H1 (cell line): ENCODE data around the gene ETS1. TPM values are rescaled to one million over a fixed set of nuclear protein-coding genes. Genes with fewer than 3 reads are reported as not detected.

Source experiments
- ASH2L ChIP-seq: fragments of 200-600, 300-600 bp; sonication (generic); IDR thresholded peaks from one replicate; pipeline ENCODE4 v1.7.1; 2017; ENCODE audit warnings: low read length
- BACH1 ChIP-seq: IDR thresholded peaks from 2 replicates; pipeline ENCODE4 v1.6.1; 2012; ENCODE audit warnings: low read length, improper control_type of control experiment
- BCL11A ChIP-seq, 2 experiments: IDR thresholded peaks; one replicate each; pipeline ENCODE4 v1.6.1; 2011; ENCODE audit warnings: low read depth in 2 of 2, low read length in 2 of 2, mild to moderate bottlenecking in 2 of 2
- CTBP2 ChIP-seq: IDR thresholded peaks from 2 replicates; pipeline ENCODE4 v1.7.0; 2011; ENCODE audit warnings: borderline replicate concordance, mild to moderate bottlenecking, moderate library complexity, mixed read lengths, low read length; ENCODE audit not compliant: insufficient read depth, insufficient read length
- E2F6 ChIP-seq: IDR thresholded peaks from 2 replicates; pipeline ENCODE4 v1.6.1; 2012; ENCODE audit warnings: inconsistent platforms
- EZH2 ChIP-seq: fragments of 200-600 bp; sonication (generic); IDR thresholded peaks from 2 replicates; pipeline ENCODE4 v1.7.1; 2012; ENCODE audit warnings: low read depth, mild to moderate bottlenecking, moderate library complexity, low read length, inconsistent platforms; ENCODE audit not compliant: severe bottlenecking
- GABPA ChIP-seq: IDR thresholded peaks from 2 replicates; pipeline ENCODE4 v1.6.1; 2011; ENCODE audit warnings: mild to moderate bottlenecking, low read length, moderate library complexity, borderline replicate concordance; ENCODE audit not compliant: insufficient read depth
- GTF2F1 ChIP-seq: IDR thresholded peaks from 2 replicates; pipeline ENCODE4 v1.6.1; 2012; ENCODE audit warnings: low read depth, low read length, improper control_type of control experiment, borderline replicate concordance
- MAX ChIP-seq: IDR thresholded peaks from 2 replicates; pipeline ENCODE4 v1.6.1; 2012; ENCODE audit warnings: inconsistent platforms
- NANOG ChIP-seq: IDR thresholded peaks from 2 replicates; pipeline ENCODE4 v1.6.1; 2011; ENCODE audit warnings: low read length, low read depth, mild to moderate bottlenecking, inconsistent platforms; ENCODE audit not compliant: insufficient read depth, poor library complexity, severe bottlenecking
- PHF8 ChIP-seq: fragments of 200-600 bp; sonication (generic); conservative IDR thresholded peaks from 2 replicates; pipeline ENCODE4 v1.7.1; 2012; ENCODE audit warnings: low read depth, mild to moderate bottlenecking, inconsistent platforms, low read length, moderate library complexity
- POU5F1 ChIP-seq: IDR thresholded peaks from 2 replicates; pipeline ENCODE4 v1.6.1; 2011; ENCODE audit warnings: low read depth, mild to moderate bottlenecking, low read length, moderate library complexity
- RBBP5 ChIP-seq: IDR thresholded peaks from 2 replicates; pipeline ENCODE4 v1.7.1; 2012; ENCODE audit warnings: low read depth, mild to moderate bottlenecking, inconsistent platforms, low read length, moderate library complexity, borderline replicate concordance
- RNF2 ChIP-seq: fragments of 200-900, 300-1000 bp; sonication (generic); IDR thresholded peaks from 2 replicates; pipeline ENCODE4 v1.7.1; 2016; ENCODE audit warnings: borderline replicate concordance, low read depth, mild to moderate bottlenecking, antibody characterized with exemption, low read length; ENCODE audit not compliant: poor library complexity, severe bottlenecking; ENCODE audit errors: missing control alignments
- SP1 ChIP-seq: IDR thresholded peaks from 2 replicates; pipeline ENCODE4 v1.6.1; 2011; ENCODE audit warnings: low read depth, low read length
- SP2 ChIP-seq: IDR thresholded peaks from 2 replicates; pipeline ENCODE4 v1.6.1; 2012; ENCODE audit warnings: mild to moderate bottlenecking, low read length, inconsistent platforms
- SP4 ChIP-seq: IDR thresholded peaks from 2 replicates; pipeline ENCODE4 v1.6.1; 2012; ENCODE audit warnings: low read length, inconsistent platforms
- TBP ChIP-seq: IDR thresholded peaks from 2 replicates; pipeline ENCODE4 v1.6.1; 2011; ENCODE audit warnings: low read depth, low read length, improper control_type of control experiment
- TEAD4 ChIP-seq: IDR thresholded peaks from 2 replicates; pipeline ENCODE4 v1.6.1; 2012; ENCODE audit warnings: low read depth, low read length, inconsistent platforms, mixed read lengths
- polyA plus RNA-seq, 7 experiments: library from polyadenylated mRNA; depleted of rRNA in 3 of 7; stranded (reverse) in 5 of 7; unstranded in 2 of 7; fragments of >200 nt in 5 of 7; fragments of 200-250 nt in 2 of 7; gene quantifications; 1 replicate in 5 of 7; 2 replicates in 1 of 7; 4 replicates in 1 of 7; pipeline versions ENCODE4 v1.2.1 to v1.2.3, GENCODE V29; 2011 to 2013; ENCODE audit warnings: missing spikeins in 2 of 7, mixed read lengths in 2 of 7
- total RNA-seq: library from RNA; stranded (reverse); fragmentation: NEBNext Ultra II Directional; extraction: Animal tissue kit (Norgen Biotek cat#: 25700); gene quantifications from 2 replicates; pipeline ENCODE4 v1.2.1, GENCODE V29; 2021

Gene ETS1
- total and polyA plus RNA-seq, 2 of the 8 experiments (the other 6 are each of a cell fraction or from before 2014, with no cell fraction given) = 10.0 to 35.3 TPM

- TF ChIP-seq GTF2F1 (no peak), GABPA (peak; percentile 58), SP2 (no peak), E2F6 (peak; percentile 40; the same call in 1 of the 2 replicates), TEAD4 (peak; percentile 26; the same call in 1 of the 2 replicates), SP4 (0 out of 2 replicates have a peak, but pooled peaks have one; percentile 46), PHF8 (peak; percentile 68; the same call in 1 of the 2 replicates), EZH2 (peak; percentile 31), POU5F1 (no peak), NANOG (no peak), TBP (no peak), SP1 (0 out of 2 replicates have a peak, but pooled peaks have one; percentile 21), ASH2L (peak; percentile 100), BCL11A (IDR thresholded peaks at IDR 0.05; ENCODE audit: low read depth in 2 of 2, low read length in 2 of 2) (no peak), RNF2 (no peak), BACH1 (no peak), MAX (peak; percentile 68), RBBP5 (peak; percentile 100), CTBP2 (peak; percentile 98)
Measured at GRCh38 chr11:128522055-128522942, 65.1 kb downstream of the ETS1 start (continued).
